HG03135 (cell line): Measurements from ENCODE around the gene SH2D3C.
A peak's percentile ranks its signal among the peaks of the same experiment; 100 is the strongest.
"Not testable (repeated sequence)": the region's sequence is repeated elsewhere in the genome, so short reads cannot be mapped to it uniquely, and the experiment has no call there.

Source experiments
- ATAC-seq: cut with Tn5 transposase; IDR thresholded peaks from one replicate; pipeline ENCODE4 v1.9.1; 2021; ENCODE audit warnings: mild to moderate bottlenecking, moderate library complexity; ENCODE audit not compliant: unreplicated experiment

Gene SH2D3C

DNA sequence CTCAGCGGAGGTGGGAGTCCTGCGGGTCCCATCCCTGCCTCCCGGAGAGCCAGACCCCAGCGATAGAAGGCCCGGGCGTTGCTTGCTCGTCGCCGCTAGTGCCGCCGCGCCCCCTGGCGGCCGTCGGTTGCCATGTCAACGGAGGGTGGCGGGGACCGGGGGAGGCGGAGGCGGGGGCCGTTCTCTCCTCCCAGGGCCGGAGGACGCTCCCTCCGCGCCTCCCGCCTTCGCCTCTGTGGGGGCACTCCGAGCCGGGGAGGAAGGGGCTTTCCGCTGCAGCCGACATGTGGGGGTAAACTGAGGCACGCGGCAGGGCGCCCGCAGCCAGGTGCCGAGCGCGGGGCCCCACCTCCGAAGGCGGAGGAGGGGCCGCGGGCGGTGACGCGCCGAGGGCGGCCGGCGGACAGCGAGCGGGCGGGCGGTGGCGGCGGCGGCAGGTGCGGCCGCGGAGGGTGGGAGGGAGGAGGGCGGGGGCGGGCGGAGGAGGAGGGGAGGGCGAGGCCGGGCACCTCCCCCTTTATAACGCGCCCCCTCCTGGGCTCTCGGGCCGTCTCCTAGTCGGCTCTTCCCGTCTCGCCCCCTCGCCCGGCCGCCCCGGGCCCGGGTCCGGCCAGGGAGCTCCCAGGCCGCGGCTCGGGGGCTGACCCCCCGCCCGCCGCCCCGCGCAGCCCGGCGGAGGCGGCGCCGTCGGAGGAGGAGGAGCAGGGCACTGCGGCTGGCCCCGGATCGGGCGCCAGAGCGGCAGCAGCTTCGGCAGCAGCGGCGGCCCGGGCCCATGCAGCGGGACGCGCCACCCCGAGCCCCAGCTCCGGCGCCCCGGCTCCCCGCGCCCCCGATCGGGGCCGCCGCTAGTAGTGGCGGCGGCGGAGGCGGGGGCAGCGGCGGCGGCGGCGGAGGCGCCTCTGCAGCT lies 6.8 kb upstream of the SH2D3C start:
- ATAC-seq, result peak; percentile 40

GRCh38 chr9:127783111-127784008 lies 4.9 kb upstream of the SH2D3C start:
- ATAC-seq, result no peak

GRCh38 chr9:127781806-127782205 lies 3.3 kb upstream of the SH2D3C start:
- no peak for ATAC-seq

GRCh38 chr9:127780909-127781308 lies 2.4 kb upstream of the SH2D3C start:
- not testable (repeated sequence) for ATAC-seq

GRCh38 chr9:127780126-127780885 lies 1.8 kb upstream of the SH2D3C start:
- ATAC-seq, result no peak

- ATAC-seq, result peak; percentile 36
Measured at GRCh38 chr9:127779136-127779981, 893 bp upstream of the SH2D3C start.

DNA sequence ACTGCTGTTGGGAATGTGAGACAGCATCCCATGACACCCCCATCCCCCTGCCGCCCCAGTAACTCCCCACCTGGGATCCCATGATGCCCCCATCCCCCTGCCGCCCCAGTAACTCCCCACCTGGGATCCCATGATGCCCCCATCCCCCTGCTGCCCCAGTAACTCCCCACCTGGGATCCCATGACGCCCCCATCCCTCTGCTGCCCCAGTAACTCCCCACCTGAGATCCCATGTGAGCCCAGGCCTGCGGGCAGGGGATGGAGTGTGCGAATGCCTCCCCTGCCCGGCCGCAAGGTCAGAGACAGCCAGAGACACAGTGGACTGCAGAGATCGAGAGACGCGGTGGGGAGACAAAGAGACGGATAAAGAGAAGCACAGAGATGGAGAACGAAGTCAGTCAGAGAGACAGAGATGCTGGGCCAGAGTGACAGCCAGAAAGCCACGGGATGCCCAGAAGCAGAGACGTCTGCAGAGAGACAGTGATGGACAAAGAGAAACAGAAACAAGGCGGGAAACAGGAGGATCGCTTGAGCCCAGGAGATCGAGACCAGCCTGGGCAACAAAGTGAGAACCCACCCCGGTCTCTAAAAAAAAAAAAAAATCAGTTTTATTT lies 992 bp downstream of the SH2D3C start:
- ATAC-seq, result no peak

GRCh38 chr9:127776924-127777289 lies 1.6 kb downstream of the SH2D3C start:
- no peak for ATAC-seq

- no peak for ATAC-seq
Measured at GRCh38 chr9:127776195-127776923, 2.1 kb downstream of the SH2D3C start.

DNA sequence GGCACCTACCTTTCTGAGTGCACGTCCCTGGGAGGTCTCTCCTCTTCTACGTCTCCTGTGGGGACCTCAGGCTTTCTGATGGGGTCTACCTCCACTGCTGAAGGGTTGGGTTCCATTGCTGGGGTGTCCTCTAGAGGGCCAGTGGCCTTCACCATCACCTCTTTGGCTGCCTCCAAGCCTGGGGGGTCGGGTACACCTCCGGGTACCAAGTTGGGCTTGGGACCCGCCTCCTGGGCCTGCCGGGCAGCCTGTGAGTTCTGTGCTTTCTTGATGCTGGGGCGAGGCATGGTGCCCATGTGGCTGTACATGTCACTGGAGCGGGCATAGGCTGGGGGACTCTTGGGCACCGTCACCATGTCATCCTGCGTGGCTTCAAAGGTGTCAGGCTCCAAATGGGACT lies 4.5 kb downstream of the SH2D3C start:
- ATAC-seq, result no peak

- no peak for ATAC-seq
Measured at GRCh38 chr9:127773272-127773671, 5.2 kb downstream of the SH2D3C start.

DNA sequence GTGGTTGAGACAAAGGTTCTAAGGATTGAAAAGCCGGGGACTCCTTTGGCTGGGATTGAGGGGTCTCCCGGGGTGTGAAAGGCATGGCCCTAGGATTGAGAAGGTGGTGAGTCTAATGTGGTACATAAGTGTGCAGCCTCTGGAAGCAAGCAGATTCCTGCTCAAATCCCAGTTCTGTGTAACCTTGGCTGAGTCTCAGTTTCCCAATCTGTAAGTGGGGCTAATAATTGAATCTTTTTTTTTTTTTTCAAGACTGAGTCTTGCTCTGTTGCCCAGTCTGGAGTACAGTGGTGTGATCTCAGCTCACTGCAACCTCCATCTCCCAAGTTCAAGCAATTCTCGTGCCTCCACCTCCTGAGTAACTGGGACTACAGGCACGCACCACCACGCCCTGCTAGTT lies 5.9 kb downstream of the SH2D3C start:
- ATAC-seq, result no peak

- no peak for ATAC-seq
Measured at GRCh38 chr9:127771570-127772189, 6.8 kb downstream of the SH2D3C start.

DNA sequence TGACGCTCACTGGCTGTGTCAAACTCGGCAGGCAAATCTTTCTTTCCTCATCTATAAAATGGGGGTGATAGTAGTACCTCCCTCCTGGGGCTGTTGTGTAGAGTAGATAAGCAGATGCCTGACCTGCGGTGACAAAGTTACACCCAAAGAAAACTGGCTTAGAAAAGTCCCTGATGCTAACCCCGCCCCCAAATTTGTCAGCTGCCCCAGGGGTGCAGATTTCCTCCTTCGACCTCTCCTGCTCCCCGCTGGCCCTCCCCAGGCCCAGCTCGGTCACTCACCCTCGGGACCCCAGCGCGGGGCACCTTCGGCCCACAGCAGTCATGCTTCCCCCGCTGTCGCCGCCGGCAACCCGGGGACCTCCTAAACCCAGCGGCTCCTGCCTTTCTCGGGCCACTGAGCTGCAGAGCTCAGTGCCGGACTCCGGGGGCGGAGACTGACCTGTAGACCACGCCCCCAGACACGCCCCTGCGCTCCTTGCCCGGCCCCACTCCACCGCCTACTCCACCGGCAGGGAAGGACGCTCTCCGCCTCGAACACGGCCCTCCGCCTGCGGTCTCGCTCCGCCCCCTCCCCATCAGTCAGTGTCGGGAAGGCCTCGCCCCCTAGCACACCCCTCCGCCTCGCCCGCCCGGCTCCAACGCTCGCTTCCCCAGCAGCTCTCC lies 7.4 kb downstream of the SH2D3C start:
- peak; percentile 81 for ATAC-seq

DNA sequence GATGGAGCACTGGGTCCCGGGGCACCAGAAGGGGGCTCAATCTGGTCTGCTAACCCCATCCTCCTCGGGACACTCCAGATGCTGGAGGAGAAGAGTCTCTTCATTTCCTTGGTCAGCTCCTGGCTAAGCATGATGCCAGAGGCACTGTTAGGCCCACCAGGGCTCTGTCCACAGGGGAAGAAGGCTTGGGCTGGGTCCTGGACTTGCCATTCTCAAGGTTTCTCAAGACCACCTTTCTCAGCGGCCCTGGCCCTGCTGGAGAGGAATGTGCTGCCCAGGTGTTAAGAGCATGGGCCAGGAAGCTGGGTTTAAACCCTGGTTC lies 7.9 kb downstream of the SH2D3C start:
- ATAC-seq, result no peak

DNA sequence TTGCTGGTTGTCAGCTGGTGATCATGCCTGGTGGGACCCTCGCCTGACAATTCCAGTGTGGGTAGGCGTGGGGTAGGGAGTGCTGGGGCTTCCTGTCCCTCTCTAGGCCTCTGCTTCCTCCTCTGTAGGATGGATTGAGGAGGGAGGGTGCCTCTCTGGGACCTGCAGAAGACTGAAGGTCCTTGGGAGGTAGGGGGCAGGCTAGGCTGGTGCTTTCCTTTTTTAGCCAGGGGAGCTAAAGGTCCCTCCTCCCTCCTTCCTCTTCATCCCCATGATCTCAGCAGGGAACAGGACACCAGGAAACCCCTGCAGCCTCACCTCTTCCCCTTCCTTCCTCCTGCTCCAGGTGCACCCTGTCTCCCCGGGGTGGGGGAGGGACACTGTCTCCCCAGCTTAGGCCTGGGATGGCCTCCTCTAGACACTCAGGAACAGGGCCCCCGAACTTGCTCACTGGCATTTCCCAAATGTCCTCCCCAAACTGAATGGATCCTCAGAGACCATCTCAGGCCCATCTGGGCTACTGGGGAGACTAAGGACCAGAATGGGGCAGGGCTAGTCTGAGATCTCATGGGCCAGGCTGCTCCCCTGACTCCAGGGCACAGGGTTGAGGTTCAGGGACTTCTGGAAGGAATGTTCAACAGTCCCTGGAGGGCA lies 8.4 kb downstream of the SH2D3C start:
- no peak for ATAC-seq

DNA sequence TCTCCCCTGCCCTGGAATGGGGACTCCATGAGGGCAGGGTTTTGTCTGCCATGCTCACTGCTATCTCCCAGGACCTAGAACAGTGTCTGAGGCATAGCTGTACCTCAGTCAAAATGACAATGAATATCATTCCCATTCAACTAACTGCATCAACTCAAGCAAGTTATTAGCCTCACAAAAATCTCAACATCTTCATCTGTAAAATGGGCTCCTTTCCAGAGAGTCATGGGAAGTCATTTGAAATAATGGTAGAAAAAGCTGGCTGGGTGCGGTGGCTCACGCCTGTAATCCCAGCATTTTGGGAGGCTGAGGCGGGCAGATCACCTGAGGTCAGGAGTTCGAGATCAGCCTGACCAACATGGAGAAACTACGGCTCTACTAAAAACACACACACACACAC lies 9.4 kb downstream of the SH2D3C start:
- no peak for ATAC-seq

- no peak for ATAC-seq
Measured at GRCh38 chr9:127768698-127769097, 9.8 kb downstream of the SH2D3C start.
